Measurements from ENCODE around the gene KCNJ6.
"Not testable (repeated sequence)": the region's sequence is repeated elsewhere in the genome, so short reads cannot be mapped to it uniquely, and the experiment has no call there.

KCNJ6 gene

GRCh38 chr21:37592496-37592895 lies 323.8 kb downstream of the KCNJ6 start:
- FAIRE-seq = no peak

GRCh38 chr21:37591994-37592393 lies 324.3 kb downstream of the KCNJ6 start:
- FAIRE-seq = not testable (repeated sequence)

GRCh38 chr21:37590836-37591235 lies 325.4 kb downstream of the KCNJ6 start:
- not testable (repeated sequence) for FAIRE-seq

- not testable (repeated sequence) for FAIRE-seq
These were observed 327.6 kb downstream of the KCNJ6 start for GRCh38 chr21:37588644-37589043.

GRCh38 chr21:37587635-37588177 lies 328.6 kb downstream of the KCNJ6 start:
- no peak for FAIRE-seq

- no peak for FAIRE-seq
These were observed 329.1 kb downstream of the KCNJ6 start for GRCh38 chr21:37587203-37587602.

- no peak for FAIRE-seq
These were observed 333.7 kb downstream of the KCNJ6 start for GRCh38 chr21:37582590-37582989.

- no peak for FAIRE-seq
These were observed 335.6 kb downstream of the KCNJ6 start for GRCh38 chr21:37580666-37581065.

- no peak for FAIRE-seq
These were observed 336.9 kb downstream of the KCNJ6 start for GRCh38 chr21:37579356-37579755.

GRCh38 chr21:37578471-37579126 lies 337.7 kb downstream of the KCNJ6 start:
- FAIRE-seq = no peak

GRCh38 chr21:37576929-37577328 lies 339.3 kb downstream of the KCNJ6 start:
- not testable (repeated sequence) for FAIRE-seq

GRCh38 chr21:37575580-37575979 lies 340.7 kb downstream of the KCNJ6 start:
- no peak for FAIRE-seq

- FAIRE-seq = no peak
These were observed 341.5 kb downstream of the KCNJ6 start for GRCh38 chr21:37574751-37575150.

- no peak for FAIRE-seq
These were observed 341.9 kb downstream of the KCNJ6 start for GRCh38 chr21:37574316-37574715.

- FAIRE-seq = no peak
These were observed 344.8 kb downstream of the KCNJ6 start for GRCh38 chr21:37571442-37571841.

GRCh38 chr21:37568916-37569315 lies 347.3 kb downstream of the KCNJ6 start:
- no peak for FAIRE-seq

- no peak for FAIRE-seq
These were observed 347.8 kb downstream of the KCNJ6 start for GRCh38 chr21:37568415-37568814.

- FAIRE-seq = no peak
These were observed 349.3 kb downstream of the KCNJ6 start for GRCh38 chr21:37566790-37567615.

- FAIRE-seq = no peak
These were observed 350.6 kb downstream of the KCNJ6 start for GRCh38 chr21:37565530-37566223.

GRCh38 chr21:37564924-37565529 lies 351.2 kb downstream of the KCNJ6 start:
- no peak for FAIRE-seq

GRCh38 chr21:37564341-37564923 lies 351.8 kb downstream of the KCNJ6 start:
- no peak for FAIRE-seq

- FAIRE-seq = no peak
These were observed 352.5 kb downstream of the KCNJ6 start for GRCh38 chr21:37563641-37564340.

Data from colon (tissue), 2 donors.